K562 (cell line): Measurements from ENCODE around the gene PDE4D. TPM values are rescaled to one million over a fixed set of nuclear protein-coding genes. Genes with fewer than 3 reads are reported as not detected.

ENCODE experiments used
- ATAC-seq: fragments of 200-7000 bp; cut with Tn5 transposase; 3 replicates; pipeline ENCODE4 v1.9.1; 2020; ENCODE audit warnings: moderate library complexity
- BruUV-seq: library from RNA; stranded (reverse); fragments of 400-500 nt; replicated peaks from 2 replicates; lab custom pipeline; 2021; lab: Mats Ljungman, UMichigan
- CTCF ChIA-PET: fragments of 300-600 bp; formaldehyde crosslinking; extraction: SDS; loops from one replicate; lab custom pipeline; 2021; ENCODE audit warnings: low intra/inter-chr PET ratio; lab: Yijun Ruan, JAX
- POLR2A ChIA-PET: fragments of 300-600, 350-650 bp; sonication (Branson Sonifier 250); formaldehyde crosslinking; extraction: SDS; loops from one replicate; lab custom pipeline; 2021; ENCODE audit warnings: antibody characterized with exemption, inconsistent platforms; lab: Yijun Ruan, JAX
- DNase-seq, 4 experiments: peaks; one replicate each; pipeline versions ENCODE4 v3.0.0 to v3.0.0-alpha.2; 2011 to 2018; ENCODE audit warnings: low spot score in 3 of 4, mixed read lengths in 3 of 4; ENCODE audit errors: extremely low read depth in 1 of 4
- FAIRE-seq: peaks from 2 replicates; lab custom pipeline; 2011; peaks lifted over from hg19 to GRCh38; lab: Jason Lieb, UNC
- H2AFZ ChIP-seq: 2 replicates; pipeline ENCODE4 v1.6.0; 2011; ENCODE audit warnings: low read depth, low read length, control low read depth, inconsistent platforms
- H3K27ac ChIP-seq: fragments of 200-600 bp; 3 replicates; pipeline ENCODE4 v1.8.0; 2011; ENCODE audit warnings: low read depth, mild to moderate bottlenecking, control low read depth, inconsistent platforms, low read length, moderate library complexity, mixed read lengths; ENCODE audit errors: extremely low read depth
- H3K27me3 ChIP-seq, 2 experiments: fragments of 300-600 bp in 1 of 2; 2 replicates in 1 of 2; 3 replicates in 1 of 2; pipeline versions ENCODE4 v1.6.0 to v1.8.0; 2011; ENCODE audit warnings: inconsistent platforms in 2 of 2, low read length in 2 of 2, mild to moderate bottlenecking in 1 of 2, mixed read lengths in 1 of 2, moderate library complexity in 1 of 2; ENCODE audit not compliant: control insufficient read depth in 2 of 2, insufficient read depth in 2 of 2
- H3K36me3 ChIP-seq: fragments of 300-600 bp; 3 replicates; pipeline ENCODE4 v1.8.0; 2011; ENCODE audit warnings: mild to moderate bottlenecking, low read length, inconsistent platforms; ENCODE audit not compliant: control insufficient read depth, insufficient read depth
- H3K4me1 ChIP-seq, 2 experiments: fragments of 200-600 bp in 1 of 2; replicated peaks in 1 of 2; 2 replicates in 1 of 2; 3 replicates in 1 of 2; pipeline versions ENCODE4 v1.5.1 to v1.8.0; 2011; ENCODE audit warnings: inconsistent platforms in 2 of 2, low read length in 2 of 2, mild to moderate bottlenecking in 1 of 2, mixed read lengths in 1 of 2, moderate library complexity in 1 of 2; ENCODE audit not compliant: control insufficient read depth in 2 of 2, insufficient read depth in 2 of 2
- H3K4me2 ChIP-seq: 2 replicates; pipeline ENCODE4 v1.6.1; 2011; ENCODE audit warnings: low read length, control low read depth, inconsistent platforms, mixed read lengths; ENCODE audit not compliant: insufficient read depth
- H3K4me3 ChIP-seq: fragments of 200-600 bp; sonication (generic), shearing (Covaris generic); 2 replicates; pipeline ENCODE4 v1.5.1; 2016; ENCODE audit warnings: control low read depth, inconsistent platforms
- H3K79me2 ChIP-seq: fragments of 200-600 bp; 3 replicates; pipeline ENCODE4 v1.8.0; 2011; ENCODE audit warnings: low read length, inconsistent platforms; ENCODE audit not compliant: control insufficient read depth, insufficient read depth
- H3K9ac ChIP-seq, 2 experiments: 2 replicates each; pipeline versions ENCODE4 v1.6.0 to v1.6.1; 2011; ENCODE audit warnings: low read depth in 2 of 2, low read length in 2 of 2, control low read depth in 1 of 2, inconsistent platforms in 1 of 2, mild to moderate bottlenecking in 1 of 2, mixed read lengths in 1 of 2; ENCODE audit not compliant: insufficient read depth in 1 of 2
- H3K9me1 ChIP-seq: one replicate; pipeline ENCODE4 v1.6.0; 2011; ENCODE audit warnings: inconsistent platforms, mild to moderate bottlenecking, low read length, moderate library complexity; ENCODE audit not compliant: control insufficient read depth, insufficient read depth
- H3K9me3 ChIP-seq: replicated peaks from 2 replicates; pipeline ENCODE4 v1.5.1; 2011; ENCODE audit warnings: low read depth, low read length, inconsistent platforms; ENCODE audit not compliant: control insufficient read depth, insufficient read depth
- H4K20me1 ChIP-seq: replicated peaks from 2 replicates; pipeline ENCODE4 v1.6.1; 2011; ENCODE audit warnings: low read length, inconsistent platforms, mixed read lengths; ENCODE audit not compliant: control insufficient read depth, insufficient read depth
- CBX2 ChIP-seq: fragments of 200-600 bp; sonication (generic); IDR thresholded peaks from one replicate; pipeline ENCODE4 v1.6.1; 2012; ENCODE audit warnings: mild to moderate bottlenecking, low read length, inconsistent platforms; ENCODE audit not compliant: insufficient read depth, poor library complexity, severe bottlenecking
- MYNN ChIP-seq, 2 experiments: sonication (generic); formaldehyde crosslinking in 1 of 2; IDR thresholded peaks; 2 replicates each; pipeline versions ENCODE4 v1.5.0 to v1.6.1; 2016 to 2020; ENCODE audit warnings: antibody characterized with exemption in 1 of 2, missing genetic modification reagents in 1 of 2
- PHB2 ChIP-seq: fragments of 450-650 bp; IDR thresholded peaks from 2 replicates; pipeline ENCODE4 v1.6.1; 2017; ENCODE audit warnings: low read depth
- RAD51 ChIP-seq: fragments of 450-650 bp; IDR thresholded peaks from 2 replicates; pipeline ENCODE4 v1.7.1; 2016; ENCODE audit warnings: low read depth, mild to moderate bottlenecking, borderline replicate concordance
- WGBS: fragments of 100-300 bp; shearing (Covaris generic); methylation state at CpG from one replicate; pipeline ENCODE4 v1.1.6; 2016; ENCODE audit warnings: low coverage, mixed read lengths; ENCODE audit not compliant: insufficient coverage; ENCODE audit errors: missing lambda C conversion rate; 5-methylcytosine and 5-hydroxymethylcytosine counted together
- in situ Hi-C: fragments of 300-500 bp; cut with MboI; formaldehyde crosslinking; loops from 4 replicates; pipeline ENCODE4 v1.15.0; 2018; ENCODE audit warnings: inconsistent platforms, mixed read lengths
- intact Hi-C: fragments of 100-400 bp; cut with micrococcal nuclease; formaldehyde crosslinking; loops from 2 replicates; pipeline ENCODE4 v1.14.2; 2022
- polyA plus RNA-seq, 8 experiments: library from polyadenylated mRNA; depleted of rRNA in 4 of 8; stranded (reverse) in 5 of 8; unstranded in 3 of 8; fragments of >200 nt; fragmentation: Nextera tagmentation in 2 of 8; fragmentation: Illumina TruSeq in 1 of 8; extraction: Ambion mirVana in 2 of 8; extraction: Trizol in 1 of 8; gene quantifications; 2 replicates each; pipeline versions ENCODE4 v1.2.1 to v1.2.3, GENCODE V29; 2011 to 2014; ENCODE audit warnings: inconsistent platforms in 1 of 8, missing spikeins in 1 of 8
- total RNA-seq, 7 experiments: library from RNA; depleted of rRNA in 6 of 7; stranded (reverse); fragments of >200 nt in 6 of 7; fragmentation: Illumina TruSeq in 2 of 7; extraction: Trizol in 2 of 7; gene quantifications; 2 replicates each; pipeline versions ENCODE4 v1.2.1 to v1.2.3, GENCODE V29; 2011 to 2021; ENCODE audit warnings: low replicate concordance in 1 of 7
- TF ChIP-seq, protein P1 (sequence below): sonication (generic); formaldehyde crosslinking; IDR thresholded peaks from 2 replicates; pipeline ENCODE4 v1.8.0; 2022; ENCODE audit warnings: mild to moderate bottlenecking, missing genetic modification reagents, borderline replicate concordance

The PDE4D gene
- total and polyA plus RNA-seq, 9 of the 15 experiments (the other 6 are each of a cell fraction or from before 2014, with no cell fraction given), result 0.04 to 0.46 (median 0.13) TPM

DNA sequence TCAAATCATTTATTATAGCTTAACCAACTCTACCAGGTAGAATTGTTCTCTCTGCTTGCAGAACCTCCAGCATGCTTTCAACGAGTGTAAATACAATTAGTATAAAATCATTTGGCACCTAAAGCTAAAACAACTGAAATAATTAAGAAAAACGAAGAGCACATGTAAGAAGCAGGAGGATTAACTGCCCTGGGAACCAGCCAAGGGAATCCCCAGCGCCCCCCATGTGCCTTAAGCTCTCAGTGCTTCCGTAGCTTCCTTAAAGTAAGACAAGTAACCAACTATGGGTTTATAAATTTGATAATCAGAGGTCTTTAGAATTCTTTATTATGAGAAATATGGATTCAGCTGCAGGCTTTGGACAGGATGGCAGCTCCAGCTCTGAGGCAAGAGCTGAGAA, 908.2 kb downstream of the PDE4D start:
- Histone ChIP-seq H4K20me1 (no peaks in the 10 kb centered on the region), H3K79me2 (no peaks in the 10 kb centered on the region), H3K27me3 (no peaks in the 10 kb centered on the region), H2AFZ (no peak overlapping the region)
- intact Hi-C loops, result no loop called here
- in situ Hi-C loops, result no loop called here
- no TSS peak for BruUV-seq
- no peak for DNase-seq
- POLR2A ChIA-PET, result no interaction called here
- TF ChIP-seq, protein P1, sequence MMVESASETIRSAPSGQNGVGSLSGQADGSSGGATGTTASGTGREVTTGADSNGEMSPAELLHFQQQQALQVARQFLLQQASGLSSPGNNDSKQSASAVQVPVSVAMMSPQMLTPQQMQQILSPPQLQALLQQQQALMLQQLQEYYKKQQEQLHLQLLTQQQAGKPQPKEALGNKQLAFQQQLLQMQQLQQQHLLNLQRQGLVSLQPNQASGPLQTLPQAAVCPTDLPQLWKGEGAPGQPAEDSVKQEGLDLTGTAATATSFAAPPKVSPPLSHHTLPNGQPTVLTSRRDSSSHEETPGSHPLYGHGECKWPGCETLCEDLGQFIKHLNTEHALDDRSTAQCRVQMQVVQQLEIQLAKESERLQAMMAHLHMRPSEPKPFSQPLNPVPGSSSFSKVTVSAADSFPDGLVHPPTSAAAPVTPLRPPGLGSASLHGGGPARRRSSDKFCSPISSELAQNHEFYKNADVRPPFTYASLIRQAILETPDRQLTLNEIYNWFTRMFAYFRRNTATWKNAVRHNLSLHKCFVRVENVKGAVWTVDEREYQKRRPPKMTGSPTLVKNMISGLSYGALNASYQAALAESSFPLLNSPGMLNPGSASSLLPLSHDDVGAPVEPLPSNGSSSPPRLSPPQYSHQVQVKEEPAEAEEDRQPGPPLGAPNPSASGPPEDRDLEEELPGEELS (CRISPR knock-in tag), result no peak
- TF ChIP-seq RAD51 (no peak), CBX2 (no peak), MYNN (IDR thresholded peaks at IDR 0.05) (no peak), MYNN (CRISPR knock-in tag; IDR thresholded peaks at IDR 0.05) (no peak), PHB2 (no peak)
- TF ChIP-seq, all 486 proteins: peak for 0
- Histone ChIP-seq H3K9ac (no peak overlapping the region), H3K4me1 (no peaks in the 10 kb centered on the region), H3K36me3 (no peaks in the 10 kb centered on the region), H3K4me2 (no peak overlapping the region), H3K4me3 (no peak overlapping the region), H3K9me3 (no peaks in the 10 kb centered on the region), H3K9me1 (no peaks in the 10 kb centered on the region), H3K27ac (no peak overlapping the region)
- FAIRE-seq (no peak), ATAC-seq (no peak)
- WGBS, result 7% methylated on average over 4 of the region's 4 CpGs
- CTCF ChIA-PET, result no interaction called here
